AG10803 (cell line): ENCODE measurements around the gene MYH16.

Experiments
- DNase-seq: peaks from one replicate; pipeline ENCODE4 v3.0.0; 2010; ENCODE audit warnings: low read depth
- H3K4me3 ChIP-seq: 2 replicates; pipeline ENCODE4 v1.5.1; 2011; ENCODE audit warnings: mild to moderate bottlenecking, low read length, control low read depth
- TF ChIP-seq, protein P1 (sequence below): conservative IDR thresholded peaks from 2 replicates; pipeline ENCODE4 v1.5.1; 2011; ENCODE audit warnings: mild to moderate bottlenecking, low read length, control low read depth, inconsistent platforms

The MYH16 gene

DNA sequence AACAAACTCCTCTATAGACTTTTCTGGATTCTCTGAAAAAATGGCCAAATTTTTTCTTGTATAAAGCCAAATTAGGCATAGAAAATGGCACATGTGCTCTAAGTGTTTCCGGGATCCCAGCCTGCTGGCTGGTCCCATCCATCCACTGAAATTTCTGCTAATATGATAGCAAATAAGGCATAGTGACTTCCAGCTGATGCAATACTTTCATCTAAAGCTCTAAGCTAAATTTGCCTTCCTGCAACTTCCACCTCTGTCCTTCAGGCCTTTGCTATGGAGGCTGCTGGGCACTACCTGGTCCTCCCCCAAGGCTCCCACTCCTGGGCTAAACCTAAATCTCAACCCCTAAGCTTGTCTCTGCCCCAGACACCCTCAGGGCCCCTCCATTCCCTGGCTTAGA, 20.5 kb downstream of the MYH16 start:
- TF ChIP-seq, protein P1, sequence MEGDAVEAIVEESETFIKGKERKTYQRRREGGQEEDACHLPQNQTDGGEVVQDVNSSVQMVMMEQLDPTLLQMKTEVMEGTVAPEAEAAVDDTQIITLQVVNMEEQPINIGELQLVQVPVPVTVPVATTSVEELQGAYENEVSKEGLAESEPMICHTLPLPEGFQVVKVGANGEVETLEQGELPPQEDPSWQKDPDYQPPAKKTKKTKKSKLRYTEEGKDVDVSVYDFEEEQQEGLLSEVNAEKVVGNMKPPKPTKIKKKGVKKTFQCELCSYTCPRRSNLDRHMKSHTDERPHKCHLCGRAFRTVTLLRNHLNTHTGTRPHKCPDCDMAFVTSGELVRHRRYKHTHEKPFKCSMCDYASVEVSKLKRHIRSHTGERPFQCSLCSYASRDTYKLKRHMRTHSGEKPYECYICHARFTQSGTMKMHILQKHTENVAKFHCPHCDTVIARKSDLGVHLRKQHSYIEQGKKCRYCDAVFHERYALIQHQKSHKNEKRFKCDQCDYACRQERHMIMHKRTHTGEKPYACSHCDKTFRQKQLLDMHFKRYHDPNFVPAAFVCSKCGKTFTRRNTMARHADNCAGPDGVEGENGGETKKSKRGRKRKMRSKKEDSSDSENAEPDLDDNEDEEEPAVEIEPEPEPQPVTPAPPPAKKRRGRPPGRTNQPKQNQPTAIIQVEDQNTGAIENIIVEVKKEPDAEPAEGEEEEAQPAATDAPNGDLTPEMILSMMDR: no peak
- H3K4me3 ChIP-seq: no peak overlapping the region
- no peak for DNase-seq

DNA sequence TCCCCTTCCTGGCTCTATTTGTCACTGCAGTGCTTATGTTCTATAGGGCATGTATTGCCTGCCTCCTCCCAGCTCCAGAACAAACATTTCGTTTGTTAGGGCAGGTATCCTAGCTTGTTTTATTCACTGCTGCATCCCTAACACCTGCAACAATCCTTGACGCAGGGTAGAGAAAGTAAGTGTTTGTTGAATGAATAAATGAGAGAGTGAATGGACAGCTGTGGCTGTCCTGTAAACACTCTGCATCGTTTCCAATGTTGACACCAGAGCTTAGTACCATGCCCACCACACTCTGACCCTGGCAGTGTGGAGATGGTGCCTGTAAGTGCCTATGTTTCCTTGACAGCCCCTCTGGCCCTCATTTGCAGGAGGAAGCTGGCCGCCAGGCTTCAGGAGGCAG, 21.0 kb downstream of the MYH16 start:
- H3K4me3 ChIP-seq: no peak overlapping the region
- TF ChIP-seq, protein P1: no peak
- no peak for DNase-seq

DNA sequence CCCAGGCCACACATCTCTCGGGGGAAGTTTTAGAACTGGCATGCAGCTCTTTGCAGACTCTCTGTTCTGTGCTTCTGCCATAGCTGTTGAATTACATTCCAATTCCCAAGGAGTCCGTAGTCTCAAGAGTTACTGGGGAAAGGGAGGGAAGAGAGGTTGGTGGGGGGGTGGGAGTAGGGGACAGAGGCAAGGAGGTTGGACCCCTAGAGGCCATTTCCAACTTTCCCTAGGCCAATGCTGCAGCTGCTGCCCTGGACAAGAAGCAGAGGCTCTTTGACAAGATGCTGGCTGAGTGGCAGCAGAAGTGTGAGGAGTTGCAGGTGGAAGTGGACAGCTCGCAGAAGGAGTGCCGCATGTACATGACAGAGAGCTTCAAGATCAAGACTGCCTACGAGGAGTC, 23.8 kb downstream of the MYH16 start:
- no peak overlapping the region for H3K4me3 ChIP-seq
- TF ChIP-seq, protein P1: no peak
- no peak for DNase-seq

DNA sequence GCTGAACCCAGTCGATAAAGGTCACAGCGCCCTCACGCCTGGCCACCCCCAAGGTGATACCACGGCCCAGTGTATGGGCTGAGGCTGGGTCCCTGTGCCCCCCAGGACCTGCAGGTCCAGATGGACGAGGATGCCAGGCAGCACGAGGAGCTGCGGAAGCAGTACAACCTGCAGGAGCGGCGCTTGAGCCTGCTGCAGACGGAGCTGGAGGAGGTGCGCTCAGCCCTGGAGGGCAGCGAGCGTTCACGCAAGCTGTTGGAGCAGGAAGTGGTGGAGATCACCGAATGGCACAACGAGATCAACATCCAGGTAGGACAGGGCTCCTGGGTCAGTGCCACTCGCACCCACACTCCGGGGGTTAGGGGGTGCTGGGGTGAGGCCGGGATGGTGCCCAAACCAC, 28.9 kb downstream of the MYH16 start:
- no peak for DNase-seq
- TF ChIP-seq, protein P1: no peak
- no peak overlapping the region for H3K4me3 ChIP-seq

DNA sequence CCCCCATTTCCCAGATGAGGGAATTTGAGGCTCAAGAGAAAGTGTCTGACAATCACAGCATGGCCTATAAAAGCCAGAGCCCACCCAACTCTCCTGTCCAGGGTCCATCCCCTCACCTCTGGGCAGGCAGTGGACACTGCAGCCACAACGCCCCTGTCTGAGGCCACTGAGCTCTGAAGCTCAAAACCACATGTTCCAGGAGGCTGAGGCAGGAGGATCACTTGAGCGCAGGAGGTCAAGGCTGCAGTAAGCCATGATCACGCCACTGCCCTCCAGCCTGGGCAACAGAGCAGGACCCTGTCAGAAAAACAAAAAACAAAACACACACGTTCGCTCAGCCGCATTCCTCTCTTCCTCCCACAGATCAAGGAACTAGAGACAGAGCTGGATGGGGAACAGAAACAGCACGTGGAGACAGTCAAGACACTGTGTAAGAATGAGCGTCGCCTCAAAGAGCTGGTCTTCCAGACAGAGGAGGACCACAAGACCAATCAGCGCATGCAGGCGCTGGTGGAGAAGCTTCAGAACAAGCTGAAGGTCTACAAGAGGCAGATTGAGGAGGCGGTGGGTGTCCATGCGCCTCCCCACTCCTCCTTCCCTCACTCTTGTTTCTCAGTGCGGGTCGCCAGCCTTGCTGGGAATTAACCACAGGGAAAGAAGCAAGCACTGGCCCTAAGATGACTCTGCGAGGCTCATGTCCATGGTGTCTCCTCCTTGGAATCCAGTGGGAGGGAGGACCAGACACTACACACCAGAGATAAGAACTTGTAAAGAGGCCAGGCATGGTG, 33.0 kb downstream of the MYH16 start:
- TF ChIP-seq, protein P1: no peak
- DNase-seq: no peak
- no peak overlapping the region for H3K4me3 ChIP-seq

DNA sequence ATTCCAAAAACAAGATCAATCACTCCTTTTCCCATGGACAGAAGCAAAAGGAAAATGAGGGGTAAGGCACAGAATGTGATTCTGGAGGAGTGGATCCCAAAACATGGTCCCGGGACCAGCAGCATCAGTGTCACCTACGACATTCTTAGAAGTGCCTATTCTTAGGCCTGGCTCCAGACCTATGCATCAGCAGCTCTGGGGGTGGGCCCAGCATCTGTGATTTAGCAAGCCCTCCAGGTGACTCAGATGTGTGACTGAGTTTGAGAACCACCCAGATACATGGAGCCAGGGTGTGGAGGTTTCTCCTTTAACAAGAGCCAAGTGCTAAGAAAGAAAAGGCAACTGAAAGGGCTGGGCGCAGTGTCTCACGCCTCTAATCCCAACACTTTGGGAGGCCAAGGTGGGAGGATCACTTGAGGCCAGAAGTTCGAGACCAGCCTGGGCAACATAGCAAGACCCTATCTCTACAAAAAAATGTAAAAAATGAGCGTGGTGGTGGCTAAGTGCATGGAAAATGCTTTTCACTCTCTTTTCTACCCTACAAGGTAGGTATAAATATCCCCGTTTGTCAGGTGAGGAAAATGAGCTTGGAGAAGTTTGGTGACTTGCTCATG, 35.9 kb downstream of the MYH16 start:
- TF ChIP-seq, protein P1: no peak
- peak; percentile 36 for DNase-seq
- no peak overlapping the region for H3K4me3 ChIP-seq

DNA sequence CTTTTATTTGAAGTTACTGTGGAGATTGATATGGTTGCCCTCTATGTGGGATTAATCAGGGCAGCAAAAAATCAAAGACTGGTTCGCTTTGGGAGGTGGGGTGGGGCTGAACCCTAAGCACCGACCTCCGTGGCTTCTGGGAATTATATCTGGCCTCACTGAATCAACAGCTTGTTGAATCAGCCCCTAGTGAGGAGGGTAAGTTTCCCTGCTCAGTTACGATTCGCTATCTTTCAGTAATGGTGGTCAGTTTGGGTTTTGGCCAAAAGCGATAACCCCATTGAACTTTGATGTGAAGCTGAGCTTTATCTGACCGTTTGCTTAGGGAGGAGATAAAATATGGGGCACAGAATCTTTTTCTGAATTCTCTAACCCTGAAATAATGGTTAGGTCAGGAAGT, 36.5 kb downstream of the MYH16 start:
- no peak overlapping the region for H3K4me3 ChIP-seq
- TF ChIP-seq, protein P1: no peak
- DNase-seq: no peak
